ENCODE data around the gene DOK6. TPM values are rescaled to one million over a fixed set of nuclear protein-coding genes. Genes with fewer than 3 reads are reported as not detected.
"Not testable (repeated sequence)": the region's sequence is repeated elsewhere in the genome, so short reads cannot be mapped to it uniquely, and the experiment has no call there.

Gene DOK6
- total RNA-seq, 1 donor from 2014 or later: under 0.01 TPM

- DNase-seq (ENCODE audit: low read depth, low spot score): no peak
Observed at GRCh38 chr18:69804776-69805501, 404.3 kb downstream of the DOK6 start.

- DNase-seq (ENCODE audit: low read depth, low spot score): no peak
Observed at GRCh38 chr18:69808399-69808798, 407.7 kb downstream of the DOK6 start.

DNA sequence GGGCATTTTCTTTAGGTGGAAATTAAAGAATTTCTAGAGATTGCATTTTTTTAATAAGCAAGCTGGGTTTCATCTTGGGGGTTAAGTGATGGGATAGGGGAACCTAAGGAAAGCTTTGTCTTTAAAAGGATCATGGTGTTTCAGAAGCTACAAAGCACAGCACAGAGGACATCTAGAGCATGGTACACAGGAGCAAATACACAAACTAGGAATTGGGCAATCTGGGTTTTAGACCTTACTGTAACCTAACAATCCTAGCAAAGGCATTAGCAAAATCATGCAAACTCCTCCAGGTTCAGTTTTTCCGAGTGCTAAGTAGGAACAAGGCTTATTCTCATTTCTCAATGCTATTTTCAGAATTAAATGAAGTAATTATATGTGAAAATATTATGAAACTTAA is 412.9 kb downstream of the DOK6 start:
- no peak for DNase-seq (ENCODE audit: low read depth, low spot score)

GRCh38 chr18:69814861-69815385 is 414.2 kb downstream of the DOK6 start:
- no peak for DNase-seq (ENCODE audit: low read depth, low spot score)

DNA sequence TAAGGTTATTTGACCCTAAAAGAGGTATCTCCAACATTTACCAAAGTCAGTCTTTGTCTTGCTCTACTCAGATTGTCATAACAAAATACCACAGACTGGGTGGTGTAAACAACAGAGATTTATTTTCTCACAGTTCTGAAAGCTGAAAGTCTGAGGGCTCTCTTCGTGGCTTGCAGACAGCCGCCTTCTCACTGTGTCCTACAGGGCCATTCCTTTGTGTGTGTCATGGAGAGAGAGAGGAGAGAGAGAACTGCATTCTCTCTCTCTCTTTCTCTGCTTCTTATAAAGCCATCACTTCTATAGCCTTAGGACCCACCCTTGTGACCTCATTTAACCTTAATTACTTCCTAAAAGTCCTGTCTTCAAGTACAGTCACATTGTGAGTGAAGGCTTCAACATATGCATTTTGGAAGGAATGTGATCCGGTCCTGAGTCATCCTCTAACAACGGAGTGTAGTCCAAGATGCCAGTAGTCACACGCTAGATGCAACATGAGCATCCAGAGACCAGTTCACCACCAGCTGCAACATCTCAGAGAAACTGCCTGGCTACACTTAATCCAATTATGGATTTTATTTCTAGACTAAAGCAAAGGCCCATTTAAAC is 416.8 kb downstream of the DOK6 start:
- no peak for DNase-seq (ENCODE audit: low read depth, low spot score)

DNA sequence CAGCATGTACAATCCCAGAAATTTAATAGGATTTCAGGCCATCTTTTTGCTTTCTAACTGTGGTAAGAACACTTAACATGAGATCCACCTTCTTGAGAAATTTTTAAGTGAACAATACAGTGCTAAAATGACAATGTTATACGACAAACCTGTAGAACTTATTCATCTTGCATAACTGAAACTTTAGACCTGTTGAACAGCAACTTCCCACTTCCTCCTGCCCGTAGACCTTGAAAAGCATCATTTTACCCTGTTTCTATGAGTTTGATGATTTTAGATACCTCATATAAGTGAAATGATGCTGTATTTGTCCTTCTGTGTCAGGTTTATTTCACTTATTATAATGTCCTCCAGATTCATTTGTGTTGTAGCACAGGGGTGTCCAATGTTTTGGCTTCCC is 418.8 kb downstream of the DOK6 start:
- DNase-seq (ENCODE audit: low read depth, low spot score): no peak

- no peak for DNase-seq (ENCODE audit: low read depth, low spot score)
Observed at GRCh38 chr18:69820538-69820937, 419.9 kb downstream of the DOK6 start.

- DNase-seq (ENCODE audit: low read depth, low spot score): no peak
Observed at GRCh38 chr18:69830189-69830588, 429.5 kb downstream of the DOK6 start.

- not testable (repeated sequence) for DNase-seq (ENCODE audit: low read depth, low spot score)
Observed at GRCh38 chr18:69834980-69835379, 434.3 kb downstream of the DOK6 start.

DNA sequence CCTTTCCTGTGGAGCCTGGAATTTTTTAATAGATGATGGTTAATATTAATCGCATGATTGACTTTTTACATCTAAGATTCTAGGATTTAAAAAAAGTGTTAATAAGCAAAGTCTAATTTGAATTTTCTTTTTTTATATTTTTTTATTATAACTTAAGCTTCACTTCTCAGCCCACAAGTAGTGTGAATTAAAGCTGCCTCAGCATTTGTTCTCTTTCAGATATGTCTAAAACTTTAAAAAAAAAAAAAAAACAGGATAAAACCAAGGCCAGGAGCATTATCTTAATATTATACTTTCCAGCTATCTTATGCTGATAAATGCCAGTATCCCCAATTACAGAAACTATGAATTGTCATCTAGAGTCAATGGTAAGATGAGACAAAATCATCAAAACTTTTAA is 437.3 kb downstream of the DOK6 start:
- no peak for DNase-seq (ENCODE audit: low read depth, low spot score)

DNA sequence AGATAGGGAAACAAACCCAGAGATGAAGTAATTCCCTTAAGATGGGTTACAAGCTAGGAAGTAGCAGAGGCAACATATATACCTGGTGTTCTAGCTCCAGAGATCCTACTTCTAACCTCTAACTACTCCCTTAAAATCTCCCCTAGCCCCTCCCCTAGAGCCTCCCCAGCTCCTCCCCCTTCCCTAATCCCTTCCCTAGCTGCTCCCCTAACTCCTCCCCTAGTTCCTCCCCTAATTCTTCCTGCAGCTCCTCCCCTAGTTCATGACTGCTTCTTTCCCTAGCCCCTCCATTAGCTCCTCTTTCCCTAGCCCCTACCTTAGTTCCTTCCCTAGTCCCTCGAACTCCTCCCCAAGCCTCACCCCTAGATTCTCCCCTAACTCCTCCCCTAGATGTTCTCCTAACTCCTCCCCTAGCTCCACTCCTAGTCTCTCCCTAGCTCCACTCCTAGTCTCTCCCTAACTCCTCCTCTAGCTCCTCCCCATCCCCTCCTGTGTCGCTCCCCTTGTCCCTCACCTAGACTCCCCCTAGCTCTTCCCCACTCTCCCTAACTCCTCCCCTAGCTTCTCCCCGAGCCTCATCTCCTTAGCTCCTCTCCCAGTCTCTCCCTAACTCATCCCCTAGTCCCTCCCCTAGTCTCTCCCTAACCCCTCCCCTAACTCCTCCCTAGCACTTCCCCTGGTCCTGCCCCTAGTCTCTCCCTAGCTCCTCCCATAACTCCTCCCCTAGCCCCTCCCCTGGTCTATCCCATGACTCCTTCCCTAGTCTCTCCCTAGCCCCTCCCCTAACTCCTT is 438.1 kb downstream of the DOK6 start:
- no peak for DNase-seq (ENCODE audit: low read depth, low spot score)

- DNase-seq (ENCODE audit: low read depth, low spot score): no peak
Observed at GRCh38 chr18:69839497-69839896, 438.8 kb downstream of the DOK6 start.

GRCh38 chr18:69840001-69840400 is 439.3 kb downstream of the DOK6 start:
- no peak for DNase-seq (ENCODE audit: low read depth, low spot score)

GRCh38 chr18:69840445-69840844 is 439.8 kb downstream of the DOK6 start:
- DNase-seq (ENCODE audit: low read depth, low spot score): no peak

GRCh38 chr18:69841117-69841516 is 440.4 kb downstream of the DOK6 start:
- DNase-seq (ENCODE audit: low read depth, low spot score): no peak

- no peak for DNase-seq (ENCODE audit: low read depth, low spot score)
Observed at GRCh38 chr18:69843015-69843414, 442.3 kb downstream of the DOK6 start.

- DNase-seq (ENCODE audit: low read depth, low spot score): no peak
Observed at GRCh38 chr18:69844656-69845055, 444.0 kb downstream of the DOK6 start.

DNA sequence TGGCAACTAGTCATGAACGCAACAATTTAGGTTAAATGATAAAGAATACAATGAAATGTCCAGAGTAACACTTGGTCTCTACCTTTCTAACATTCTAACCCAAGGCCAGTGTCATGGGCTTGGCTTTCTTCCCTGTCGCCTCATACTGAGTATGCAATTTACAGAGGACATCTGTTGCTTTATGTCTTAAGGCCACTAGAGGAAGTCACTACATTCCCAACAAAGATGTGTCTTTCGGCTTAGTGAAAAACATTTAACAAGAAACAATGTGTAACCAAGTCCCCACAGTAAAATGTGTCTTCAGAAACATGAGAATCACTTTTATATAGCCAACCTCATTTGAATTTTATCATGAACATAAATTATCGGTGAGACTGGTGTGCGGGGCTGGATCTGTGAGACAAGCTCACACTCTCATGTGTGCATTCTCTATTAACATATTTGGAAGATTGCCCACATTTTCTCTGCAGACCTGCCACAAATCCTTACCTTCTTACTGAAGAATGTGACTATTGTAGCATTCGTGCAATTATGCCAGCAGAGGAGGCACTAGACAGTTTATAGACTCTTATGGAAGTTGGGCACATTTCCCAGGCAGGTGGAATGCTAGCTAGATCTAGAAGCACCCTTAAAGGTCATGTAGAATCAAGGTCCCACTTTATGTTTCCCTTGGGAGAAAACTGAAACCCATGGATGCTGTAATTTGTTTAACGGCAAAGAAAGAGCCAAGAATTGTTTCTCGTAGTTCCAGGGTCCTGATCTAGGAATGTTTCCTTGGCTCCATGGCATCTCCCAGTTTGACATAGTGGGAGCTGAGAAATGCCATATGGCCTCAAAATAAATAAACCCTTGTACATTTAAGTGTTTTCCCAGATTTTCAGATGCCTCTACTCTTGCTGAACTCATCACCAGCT is 445.2 kb downstream of the DOK6 start:
- no peak for DNase-seq (ENCODE audit: low read depth, low spot score)

DNA sequence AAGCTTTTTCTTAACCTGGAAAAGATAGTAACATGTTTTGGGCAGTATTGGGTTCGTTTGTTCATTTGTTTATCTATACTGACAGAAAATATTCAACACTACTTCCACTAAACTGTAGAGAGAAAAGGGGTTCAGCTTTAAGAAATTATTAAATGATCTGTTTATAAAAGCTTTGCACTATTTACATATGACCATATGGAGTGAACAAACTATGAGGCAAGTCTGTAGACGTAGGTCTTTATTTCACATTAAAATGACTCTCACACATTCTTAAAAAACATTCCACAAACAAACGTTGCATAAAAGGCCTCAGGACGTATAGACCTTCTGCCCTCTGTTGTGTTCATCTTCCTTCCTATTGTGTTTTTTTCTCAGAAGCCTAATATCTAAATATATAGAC is 452.4 kb downstream of the DOK6 start:
- DNase-seq (ENCODE audit: low read depth, low spot score): no peak

- no peak for DNase-seq (ENCODE audit: low read depth, low spot score)
Observed at GRCh38 chr18:69854455-69854854, 453.8 kb downstream of the DOK6 start.

- DNase-seq (ENCODE audit: low read depth, low spot score): no peak
Observed at GRCh38 chr18:69858897-69859296, 458.2 kb downstream of the DOK6 start.

All from pulmonary artery endothelial cell (primary cell).